Colon (tissue), 2 donors: Measurements from ENCODE around the gene LZTS2.

Experiments
- FAIRE-seq: peaks from 2 replicates; lab custom pipeline; 2012; peaks lifted over from hg19 to GRCh38; lab: Jason Lieb, UNC
- donor health status: control.
- donor health status: control.

The LZTS2 gene

DNA sequence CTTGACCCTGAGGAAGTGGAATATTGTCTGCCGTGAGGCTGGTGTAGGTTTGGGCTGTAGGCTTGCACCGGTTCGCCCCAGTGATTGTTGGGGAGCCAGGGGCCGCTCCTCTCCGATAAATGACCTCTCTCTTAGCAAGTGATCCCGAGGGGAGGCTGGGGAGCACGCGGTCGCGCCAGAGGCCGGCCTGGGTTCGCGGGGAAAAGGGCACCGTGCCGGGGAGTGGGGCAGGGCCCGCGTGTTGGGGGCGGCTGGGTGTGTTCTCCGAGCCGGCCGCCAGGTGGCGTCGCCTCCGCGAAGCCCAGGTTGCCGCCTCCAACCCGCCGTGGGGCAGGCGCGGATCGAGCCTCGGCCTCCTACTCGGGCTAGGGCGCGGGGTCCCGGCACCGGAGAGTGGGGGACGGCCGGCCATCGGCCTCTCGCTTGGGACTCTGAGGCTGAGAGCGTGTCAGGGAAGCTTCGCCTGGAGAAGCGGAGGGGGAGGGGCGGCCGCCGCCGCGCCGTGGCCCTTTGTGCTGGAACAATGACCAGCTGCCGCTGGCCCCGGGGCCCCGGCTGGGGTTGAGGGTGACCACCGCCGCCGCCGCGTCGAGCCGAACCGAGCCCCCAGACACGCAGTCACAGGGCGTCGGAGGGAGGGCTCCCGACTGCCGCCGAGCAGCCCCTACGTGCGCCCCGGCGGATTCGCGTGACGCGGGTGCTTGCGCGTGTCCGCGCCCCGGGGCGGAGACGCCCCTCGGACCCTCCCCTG is 442 bp upstream of the LZTS2 start:
- FAIRE-seq = no peak

DNA sequence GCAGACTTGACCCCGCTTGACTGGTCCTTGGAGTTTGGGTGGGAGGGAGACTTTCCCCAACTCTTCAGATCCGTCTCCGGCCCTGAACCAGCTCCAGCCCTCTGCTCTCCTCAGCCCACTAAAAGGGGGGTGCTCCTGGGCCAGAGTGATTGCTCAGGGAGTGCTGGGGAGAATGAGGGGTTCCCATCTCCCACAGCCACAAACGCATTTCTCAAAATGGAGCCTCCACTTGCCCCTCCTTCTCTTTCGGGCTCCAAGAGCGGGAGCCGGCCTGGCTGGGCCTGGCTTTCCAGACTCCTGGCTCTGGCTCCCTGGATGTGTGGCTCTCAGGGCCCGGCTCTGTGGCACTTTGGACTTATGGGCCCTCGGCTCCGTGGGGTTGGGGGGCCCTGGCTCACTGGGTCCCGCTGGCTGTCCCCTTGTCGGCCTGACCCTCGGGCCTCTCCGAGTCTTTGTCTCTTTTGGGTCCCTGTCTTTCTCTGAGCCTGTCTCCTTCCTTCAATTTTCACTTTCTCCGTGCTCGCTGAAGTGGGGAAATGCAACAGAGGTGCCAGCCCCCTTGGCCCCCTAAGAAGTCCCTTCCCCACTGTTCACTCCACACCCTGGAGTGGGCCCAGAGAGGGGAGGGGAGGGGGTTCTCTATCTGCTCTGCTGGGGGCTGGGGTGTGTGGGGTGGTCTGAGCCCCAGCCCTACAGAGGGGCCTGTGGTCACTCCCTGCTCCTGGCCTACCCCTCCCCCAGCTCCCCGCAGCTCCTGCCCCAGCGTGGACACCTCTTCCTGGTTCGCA is 713 bp downstream of the LZTS2 start:
- no peak for FAIRE-seq

DNA sequence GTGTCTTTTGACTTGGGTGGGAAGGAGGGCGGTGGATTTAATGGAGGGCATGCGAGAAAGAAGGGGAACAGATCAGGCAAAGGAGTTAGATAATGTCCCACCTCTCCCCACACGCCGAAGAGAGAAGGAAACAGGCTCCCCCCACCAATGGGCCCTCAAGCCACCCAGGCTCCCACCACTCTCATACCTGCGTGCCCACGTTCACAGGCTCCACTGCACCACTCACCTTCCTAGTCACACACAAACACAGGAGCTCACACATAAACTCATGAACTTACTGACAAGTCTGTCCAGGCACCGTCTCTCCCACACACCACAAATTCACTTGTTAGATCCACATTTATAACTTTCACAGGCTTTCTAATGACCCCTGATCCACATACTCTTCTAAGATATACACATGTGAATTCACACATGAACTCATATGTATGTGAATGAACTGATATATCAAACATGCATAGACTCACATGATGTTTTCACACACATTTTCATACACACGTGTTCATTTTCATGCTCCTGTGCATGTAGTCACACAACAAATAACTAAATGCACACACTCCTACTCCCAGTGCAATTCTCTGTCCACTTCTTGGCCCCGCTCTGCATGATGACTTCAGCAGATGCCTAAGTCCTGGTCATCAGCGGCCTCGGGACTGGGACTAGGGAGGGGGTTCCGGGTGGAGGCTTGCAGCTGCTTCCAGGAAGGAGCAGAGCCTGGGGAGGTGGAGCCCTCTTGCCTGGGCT is 1.5 kb downstream of the LZTS2 start:
- FAIRE-seq = no peak

DNA sequence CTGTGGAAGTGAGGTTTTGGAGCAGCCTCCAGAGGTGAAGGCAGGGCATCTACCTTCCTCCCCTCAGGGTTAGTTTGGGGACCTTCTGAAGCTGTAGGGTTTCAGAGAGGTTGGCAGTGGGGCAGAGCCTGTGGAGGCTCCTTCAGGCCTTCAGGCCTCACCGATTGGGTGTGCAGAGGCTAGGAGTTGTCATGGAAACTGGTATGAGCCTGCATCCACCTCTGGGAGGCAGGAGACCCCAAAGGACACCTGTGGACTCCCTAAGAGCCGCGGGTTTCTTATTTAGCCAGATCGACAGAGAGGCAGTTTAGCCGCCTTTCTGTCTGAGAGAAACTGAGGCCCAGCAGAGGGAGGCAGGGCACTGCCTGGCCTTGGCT is 2.0 kb downstream of the LZTS2 start:
- FAIRE-seq = no peak

DNA sequence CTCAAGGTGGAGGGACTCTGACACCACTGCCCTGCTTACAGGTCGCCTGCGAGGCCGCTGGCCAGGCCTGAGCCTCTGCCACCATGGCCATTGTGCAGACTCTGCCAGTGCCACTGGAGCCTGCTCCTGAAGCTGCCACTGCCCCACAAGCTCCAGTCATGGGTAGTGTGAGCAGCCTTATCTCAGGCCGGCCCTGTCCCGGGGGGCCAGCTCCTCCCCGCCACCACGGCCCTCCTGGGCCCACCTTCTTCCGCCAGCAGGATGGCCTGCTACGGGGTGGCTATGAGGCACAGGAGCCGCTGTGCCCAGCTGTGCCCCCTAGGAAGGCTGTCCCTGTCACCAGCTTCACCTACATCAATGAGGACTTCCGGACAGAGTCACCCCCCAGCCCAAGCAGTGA is 2.8 kb downstream of the LZTS2 start:
- FAIRE-seq = no peak

DNA sequence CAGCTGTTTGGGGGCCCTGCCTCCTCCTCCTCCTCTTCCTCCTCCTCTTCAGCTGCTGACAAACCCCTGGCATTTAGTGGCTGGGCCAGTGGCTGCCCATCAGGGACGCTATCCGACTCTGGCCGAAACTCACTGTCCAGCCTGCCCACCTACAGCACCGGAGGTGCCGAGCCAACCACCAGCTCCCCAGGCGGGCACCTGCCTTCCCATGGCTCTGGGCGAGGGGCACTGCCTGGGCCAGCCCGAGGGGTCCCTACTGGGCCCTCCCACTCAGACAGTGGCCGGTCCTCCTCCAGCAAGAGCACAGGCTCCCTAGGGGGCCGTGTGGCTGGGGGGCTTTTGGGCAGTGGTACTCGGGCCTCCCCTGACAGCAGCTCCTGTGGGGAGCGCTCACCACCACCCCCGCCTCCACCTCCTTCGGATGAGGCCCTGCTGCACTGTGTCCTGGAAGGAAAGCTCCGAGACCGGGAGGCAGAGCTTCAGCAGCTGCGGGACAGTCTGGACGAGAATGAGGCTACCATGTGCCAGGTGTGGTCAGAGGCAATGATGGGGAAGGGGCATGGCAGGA is 4.1 kb downstream of the LZTS2 start:
- FAIRE-seq = no peak

DNA sequence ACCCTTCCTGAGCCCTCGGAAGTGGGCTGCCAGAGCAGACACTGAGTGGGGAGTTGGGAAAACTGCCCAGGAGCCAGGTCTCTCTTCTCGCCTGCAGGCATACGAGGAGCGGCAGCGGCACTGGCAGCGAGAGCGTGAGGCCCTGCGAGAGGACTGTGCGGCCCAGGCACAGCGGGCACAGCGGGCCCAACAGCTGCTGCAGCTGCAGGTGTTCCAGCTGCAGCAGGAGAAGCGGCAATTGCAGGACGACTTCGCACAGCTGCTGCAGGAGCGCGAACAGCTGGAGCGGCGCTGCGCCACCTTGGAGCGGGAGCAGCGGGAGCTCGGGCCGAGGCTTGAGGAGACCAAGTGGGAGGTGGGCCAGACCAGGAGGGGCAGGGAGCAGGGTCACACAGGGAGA is 5.8 kb downstream of the LZTS2 start:
- no peak for FAIRE-seq

DNA sequence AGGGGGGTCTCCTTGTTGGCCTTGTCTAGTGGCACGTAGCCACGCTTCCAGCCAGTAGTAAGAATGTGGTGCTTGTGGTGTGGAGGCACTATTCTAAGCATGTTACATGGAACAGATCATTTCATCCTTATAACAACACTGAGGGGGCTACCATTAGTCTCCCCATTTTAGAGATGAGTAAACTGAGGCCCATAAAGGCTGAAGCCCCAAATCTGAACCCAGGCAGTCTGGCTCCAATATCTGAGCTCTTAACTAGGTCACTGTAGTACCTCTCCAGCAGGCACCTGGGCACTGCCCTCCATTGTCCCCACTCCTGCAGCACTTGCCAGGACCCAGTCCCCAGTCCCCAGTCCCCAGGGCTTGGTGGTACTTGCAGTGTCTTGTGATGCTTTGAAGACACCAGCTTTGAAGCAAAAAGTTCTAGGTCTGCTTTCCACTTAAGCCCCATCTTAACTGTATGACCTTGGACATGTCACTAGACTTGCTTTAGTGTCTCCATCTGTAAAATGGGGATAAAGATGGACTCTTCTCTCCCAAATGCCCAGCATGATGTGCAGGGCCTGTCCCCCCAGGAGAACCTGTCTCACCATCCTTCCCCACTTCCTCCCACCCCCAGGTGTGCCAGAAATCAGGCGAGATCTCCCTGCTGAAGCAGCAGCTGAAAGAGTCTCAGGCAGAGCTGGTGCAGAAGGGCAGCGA is 6.4 kb downstream of the LZTS2 start:
- FAIRE-seq = no peak

DNA sequence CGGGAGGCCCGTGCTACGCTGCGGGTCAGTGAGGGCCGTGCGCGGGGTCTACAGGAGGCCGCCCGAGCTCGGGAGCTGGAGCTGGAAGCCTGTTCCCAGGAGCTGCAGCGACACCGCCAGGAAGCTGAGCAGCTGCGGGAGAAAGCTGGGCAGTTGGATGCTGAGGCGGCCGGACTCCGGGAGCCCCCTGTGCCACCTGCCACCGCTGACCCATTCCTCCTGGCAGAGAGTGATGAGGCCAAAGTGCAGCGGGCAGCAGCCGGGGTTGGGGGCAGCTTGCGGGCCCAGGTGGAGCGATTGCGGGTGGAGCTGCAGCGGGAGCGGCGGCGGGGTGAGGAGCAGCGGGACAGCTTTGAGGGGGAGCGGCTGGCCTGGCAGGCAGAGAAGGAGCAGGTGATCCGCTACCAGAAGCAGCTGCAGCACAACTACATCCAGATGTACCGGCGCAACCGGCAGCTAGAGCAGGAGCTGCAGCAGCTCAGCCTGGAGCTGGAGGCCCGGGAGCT is 7.0 kb downstream of the LZTS2 start:
- FAIRE-seq = no peak

DNA sequence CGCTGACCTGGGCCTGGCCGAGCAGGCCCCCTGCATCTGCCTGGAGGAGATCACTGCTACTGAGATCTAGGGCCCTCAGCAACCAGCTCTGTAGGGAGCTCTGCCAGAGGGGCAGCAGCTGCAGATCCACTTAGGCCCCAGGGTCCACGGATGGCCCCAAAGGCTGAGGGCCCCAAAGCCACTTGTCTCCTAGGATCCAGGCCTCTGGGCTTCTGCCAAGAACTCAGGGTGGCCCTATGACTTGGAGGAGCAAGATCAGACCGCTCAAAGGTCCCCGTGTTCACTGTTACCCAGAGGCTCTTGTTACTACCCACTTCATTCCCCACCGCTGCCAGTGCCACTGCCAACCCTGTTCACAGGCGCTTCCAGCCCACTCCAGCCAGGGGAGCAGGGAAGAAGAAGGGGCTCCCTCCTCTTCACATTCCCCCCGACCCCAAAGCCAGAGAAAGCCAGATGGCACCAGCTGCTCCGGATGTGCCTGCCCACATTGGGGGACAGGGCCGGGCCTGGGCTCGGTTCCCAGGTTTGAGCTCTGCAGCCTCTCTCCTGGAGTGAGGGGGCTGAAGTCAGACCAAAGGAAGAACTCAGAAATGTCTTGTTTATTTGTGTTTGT is 7.6 kb downstream of the LZTS2 start:
- no peak for FAIRE-seq

DNA sequence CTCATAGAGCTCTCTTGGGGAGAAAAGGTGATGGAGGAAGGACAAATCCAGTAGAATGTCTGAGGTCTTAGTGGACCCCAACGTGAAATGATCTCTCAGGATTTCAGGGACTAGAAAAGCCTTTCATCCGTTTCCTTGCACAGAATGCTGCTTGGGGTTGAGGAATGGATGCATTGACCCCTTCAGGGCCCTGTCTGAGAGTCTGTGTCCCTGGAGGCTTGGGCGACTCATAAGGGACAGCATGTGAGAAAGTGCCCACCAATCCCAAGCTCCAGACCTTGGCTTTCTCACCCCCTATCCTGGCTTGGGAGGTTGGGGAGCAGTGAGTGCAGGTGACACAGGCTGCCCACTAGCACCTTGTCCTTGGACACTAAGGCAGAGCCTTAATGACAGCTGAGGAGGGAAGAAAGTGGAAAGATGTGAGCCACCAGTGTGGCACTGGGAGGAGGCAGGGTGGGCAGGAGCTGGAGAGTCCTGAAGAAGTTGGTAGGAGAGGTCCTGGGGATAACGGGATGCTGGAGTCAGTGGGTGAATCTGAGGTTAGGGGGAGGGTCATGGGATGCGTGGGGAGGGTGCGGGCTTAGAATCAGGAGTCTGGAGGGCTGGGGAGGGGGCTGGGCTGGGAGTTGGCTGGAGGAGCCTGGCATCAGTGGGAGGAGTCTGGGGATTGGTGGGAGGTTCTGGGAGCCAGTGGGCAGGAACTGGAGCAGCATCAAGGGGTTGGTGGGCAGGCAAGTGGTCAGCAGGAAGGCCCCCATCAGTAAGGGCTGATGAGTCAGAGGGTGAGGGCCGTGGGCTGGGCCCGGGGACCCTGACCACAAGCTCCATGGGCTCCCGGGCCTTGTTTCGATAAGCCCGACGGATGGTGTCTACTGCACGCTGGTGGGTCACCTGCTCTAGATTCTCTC is 8.6 kb downstream of the LZTS2 start:
- FAIRE-seq = no peak

DNA sequence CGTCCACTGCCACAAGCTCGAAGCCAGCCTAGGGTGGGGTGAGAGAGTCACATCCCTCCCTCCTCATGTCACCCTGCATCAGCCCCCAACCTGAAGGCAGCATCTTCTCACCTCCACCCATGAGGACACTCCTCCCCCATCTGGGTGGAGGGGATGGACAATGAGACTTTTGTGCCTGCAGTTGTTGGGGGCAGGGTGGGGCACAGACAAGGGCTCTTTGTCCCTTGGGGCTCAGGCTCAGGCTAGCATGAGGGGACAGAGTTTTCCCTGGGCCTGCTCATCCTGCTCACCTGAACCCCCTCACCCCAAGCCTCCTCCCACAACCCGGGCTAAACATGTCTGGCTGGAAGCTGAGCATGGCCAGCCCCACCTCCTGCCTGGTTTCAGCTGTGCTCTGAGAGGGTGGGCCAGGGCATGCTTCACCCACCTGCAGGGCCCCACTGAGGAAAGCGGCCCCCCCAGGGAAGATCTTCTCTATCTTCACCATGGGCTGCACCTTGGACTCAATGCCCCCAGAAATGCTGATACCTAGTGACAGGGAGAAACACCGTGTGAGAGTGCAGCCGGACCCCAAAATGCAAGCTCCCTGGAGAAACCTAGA is 9.3 kb downstream of the LZTS2 start:
- no peak for FAIRE-seq

DNA sequence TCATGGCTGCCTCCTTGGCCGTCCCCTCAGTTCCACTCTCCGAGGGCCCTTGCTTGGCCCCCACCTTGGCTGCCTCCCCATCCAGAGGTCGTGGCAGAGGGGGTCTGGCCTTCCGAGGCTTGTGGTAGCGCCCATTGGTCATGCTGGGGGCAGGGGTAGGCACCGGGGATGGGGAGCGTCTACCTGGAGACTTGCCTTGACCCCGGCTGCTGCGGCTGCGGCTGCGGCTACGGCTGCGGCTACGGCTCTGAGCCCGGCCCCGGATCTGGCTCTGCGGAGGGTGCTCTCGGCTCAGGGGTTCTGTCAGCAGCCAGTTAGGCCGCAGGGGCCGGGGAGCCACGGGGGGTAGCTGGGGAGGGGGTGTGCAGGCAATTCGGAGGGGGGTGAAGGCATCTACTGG is 10.7 kb downstream of the LZTS2 start:
- no peak for FAIRE-seq

DNA sequence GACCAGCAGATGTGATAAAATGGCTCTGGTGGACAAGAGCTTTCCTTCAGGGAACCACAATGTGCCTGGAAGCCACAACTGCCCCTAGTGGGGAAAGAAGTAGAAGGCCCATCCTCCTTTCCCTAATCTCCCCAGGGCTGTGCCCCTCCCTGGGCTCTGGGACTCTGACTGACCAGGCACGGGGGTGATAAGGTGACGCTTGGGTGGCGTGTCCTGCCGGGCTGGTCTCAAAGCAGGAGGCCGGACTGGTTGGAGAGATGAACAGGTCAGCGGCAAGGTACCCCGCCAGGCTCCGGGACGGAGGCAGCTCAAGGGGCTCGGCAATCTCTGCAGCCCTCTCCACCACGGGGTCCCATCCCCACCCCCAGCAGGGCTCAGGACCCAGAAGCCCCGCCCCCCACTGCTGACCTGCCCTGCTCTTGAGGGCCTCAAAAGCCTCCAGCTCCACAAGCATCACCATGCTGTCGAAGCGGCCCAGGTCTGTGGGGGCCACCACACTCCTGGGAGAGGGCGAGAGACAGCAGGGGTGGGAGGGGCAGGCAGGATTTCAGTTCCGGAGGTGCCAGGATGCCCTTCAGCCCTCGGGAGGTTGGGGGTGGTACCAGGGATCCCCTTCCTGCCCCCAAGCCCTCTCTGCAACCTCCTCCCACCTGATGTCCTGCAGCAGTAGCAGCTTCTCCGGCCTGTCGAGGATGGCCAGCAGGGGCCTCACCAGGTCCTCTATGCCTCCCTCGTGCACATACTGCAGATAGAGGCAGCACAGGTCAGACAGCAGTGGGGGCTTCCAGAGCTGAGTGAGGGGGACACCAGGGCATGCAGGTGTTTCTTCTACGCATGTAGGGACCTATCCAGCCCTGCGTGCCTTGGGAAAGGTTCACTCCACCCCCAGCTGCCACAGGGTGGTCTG is 12.2 kb downstream of the LZTS2 start:
- FAIRE-seq = no peak

DNA sequence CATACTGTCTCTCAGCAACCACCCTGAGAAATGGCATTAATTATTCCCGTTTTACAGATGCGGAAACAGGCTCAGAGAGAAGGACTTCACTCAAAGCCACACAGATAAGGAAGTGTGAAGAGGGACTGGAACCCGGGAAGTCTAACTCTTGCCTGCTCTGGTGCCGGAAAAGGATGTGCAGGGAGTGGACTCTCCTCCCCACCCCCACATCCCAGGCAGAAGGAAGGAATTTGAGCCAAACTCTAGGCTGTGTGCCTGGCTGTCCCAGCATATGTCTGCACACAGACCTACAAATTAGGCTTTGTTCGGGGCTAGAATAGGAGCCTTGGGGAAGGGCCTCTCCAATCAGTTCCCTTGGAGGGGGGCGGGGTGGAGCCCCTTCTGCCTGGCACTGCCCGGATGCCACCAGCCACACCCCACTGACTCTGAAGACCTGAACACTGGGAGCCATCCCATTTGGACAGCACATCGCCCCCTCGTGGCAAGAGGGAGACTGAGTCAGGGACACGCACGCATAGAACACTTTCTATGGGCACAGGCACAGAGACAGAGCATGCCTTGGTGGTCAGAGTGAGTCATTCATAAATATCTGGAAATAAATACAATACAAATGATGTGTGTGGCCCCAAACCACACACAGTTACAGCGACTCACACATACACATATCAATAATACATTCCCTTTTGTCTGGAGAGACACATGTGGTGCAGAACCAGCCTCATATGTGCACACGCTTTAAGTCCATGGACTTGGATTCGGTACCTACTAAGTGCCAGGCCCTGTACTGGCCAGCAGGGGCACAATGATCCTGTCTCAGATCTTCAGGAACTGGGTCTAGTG is 13.1 kb downstream of the LZTS2 start:
- no peak for FAIRE-seq

DNA sequence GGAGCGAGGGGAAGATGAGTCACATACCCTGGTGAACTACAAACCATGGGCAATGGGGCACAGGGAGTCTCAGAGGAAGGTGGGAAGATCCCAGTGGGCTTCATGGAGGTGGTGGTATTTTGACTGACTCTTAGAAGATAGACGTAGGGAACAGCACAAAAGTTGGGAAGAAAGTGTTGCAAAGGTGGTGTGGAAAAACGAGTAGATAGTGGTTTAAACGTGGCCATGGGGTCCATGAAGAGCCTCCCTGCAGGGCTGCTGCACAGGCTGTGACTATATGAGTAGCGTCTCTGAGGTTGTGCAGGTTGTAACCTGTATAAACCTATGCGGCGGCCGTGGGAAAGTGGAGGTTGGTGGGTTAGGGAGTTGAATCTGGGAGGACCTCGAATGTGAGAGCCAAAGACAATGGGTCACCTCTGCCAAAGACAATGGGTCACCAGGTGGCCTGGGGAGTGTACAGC is 13.8 kb downstream of the LZTS2 start:
- FAIRE-seq = no peak

DNA sequence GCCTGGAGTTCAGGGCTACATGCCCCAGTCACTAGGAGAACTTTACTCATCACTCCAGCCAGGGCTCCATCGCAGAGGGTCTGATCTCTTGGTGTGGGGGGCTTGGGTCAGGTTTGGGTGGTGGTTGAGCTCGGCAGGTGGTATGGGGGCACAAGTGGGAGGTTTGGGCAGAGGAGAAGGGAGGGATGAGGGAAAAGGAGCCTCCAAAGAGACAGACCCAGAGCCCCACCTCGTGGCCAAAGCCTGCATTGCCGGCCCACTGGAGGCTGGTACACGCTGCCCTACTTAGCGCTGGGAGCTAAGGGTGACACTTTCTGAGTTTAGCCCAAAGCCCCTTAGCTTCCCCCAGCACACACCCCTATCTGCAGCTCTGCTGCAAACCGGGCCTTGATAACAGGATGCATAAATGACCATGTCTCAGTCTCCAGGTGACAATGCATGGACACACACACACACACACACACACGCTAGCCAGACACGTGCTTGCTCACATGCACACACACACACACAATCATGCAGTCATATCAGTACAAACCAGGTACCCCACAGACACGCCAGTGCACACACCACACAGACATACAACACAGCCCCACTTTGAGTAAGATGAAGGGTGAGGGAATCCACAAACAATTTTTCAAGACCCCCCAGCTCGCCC is 14.7 kb downstream of the LZTS2 start:
- FAIRE-seq = no peak
